NCI-H1048 (cell line): Measurements from ENCODE around the gene TENM4.

Source experiments
- DNase-seq: peaks from one replicate; lab custom pipeline; 2025; lab: John Stamatoyannopoulos, UW

Gene TENM4

DNA sequence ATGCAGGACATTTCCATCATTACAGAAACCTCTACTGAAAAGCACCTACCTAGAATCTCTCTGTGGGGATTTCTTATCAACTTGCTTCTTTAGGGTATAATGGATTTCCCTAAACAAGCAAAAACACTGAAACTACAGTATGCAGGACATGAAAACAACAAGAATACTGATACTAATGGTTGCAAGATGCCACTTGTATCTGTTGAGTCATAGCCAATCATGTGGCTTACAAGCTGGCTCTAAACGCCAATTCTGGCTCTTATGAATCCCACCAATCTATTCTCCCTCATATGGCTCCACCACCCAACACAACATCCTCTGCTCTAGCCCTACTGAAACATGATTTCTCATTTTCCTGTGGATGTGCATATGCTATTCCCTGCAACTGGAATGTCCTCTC is 22.6 kb downstream of the TENM4 start:
- no peak for DNase-seq

DNA sequence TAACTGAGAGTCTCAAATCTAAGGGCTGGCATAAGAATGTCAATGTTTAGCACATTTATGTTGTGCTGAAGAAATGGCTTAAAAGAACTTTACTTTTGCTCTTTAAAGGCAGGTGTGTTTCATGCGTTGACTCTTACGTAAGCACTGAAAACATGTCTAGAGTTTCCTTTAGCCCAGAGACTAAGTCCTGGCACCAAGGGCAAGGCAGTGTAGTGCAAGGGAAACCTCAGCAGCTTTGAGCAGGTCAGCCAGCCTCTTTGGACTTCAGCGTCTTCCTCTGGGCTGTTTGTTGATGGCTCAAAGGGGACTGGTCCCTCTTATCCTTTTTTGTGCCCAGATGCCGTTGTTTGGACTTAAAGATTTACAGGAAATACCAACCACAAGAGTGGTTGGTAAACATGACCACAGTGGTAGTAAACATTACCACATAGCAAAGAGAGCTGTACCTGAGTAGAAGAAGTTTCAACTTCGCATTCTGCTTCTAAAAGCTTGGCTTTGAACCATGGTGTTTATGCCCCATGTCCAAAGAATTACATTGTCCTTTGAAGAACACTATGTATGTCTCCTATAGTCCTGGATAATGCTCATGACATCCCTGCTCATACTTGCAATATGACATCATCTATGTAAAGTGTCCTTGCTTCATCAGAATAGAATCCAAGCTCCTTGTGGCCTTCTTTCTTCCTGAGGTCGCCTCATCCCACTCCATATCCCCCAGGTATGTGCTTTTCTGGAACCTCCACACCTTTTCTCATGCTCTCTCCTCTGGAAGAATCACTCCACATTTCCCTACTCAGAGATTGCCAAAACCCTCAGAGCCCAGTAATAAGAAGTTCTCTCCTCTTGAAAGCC is 23.5 kb downstream of the TENM4 start:
- DNase-seq = no peak

DNA sequence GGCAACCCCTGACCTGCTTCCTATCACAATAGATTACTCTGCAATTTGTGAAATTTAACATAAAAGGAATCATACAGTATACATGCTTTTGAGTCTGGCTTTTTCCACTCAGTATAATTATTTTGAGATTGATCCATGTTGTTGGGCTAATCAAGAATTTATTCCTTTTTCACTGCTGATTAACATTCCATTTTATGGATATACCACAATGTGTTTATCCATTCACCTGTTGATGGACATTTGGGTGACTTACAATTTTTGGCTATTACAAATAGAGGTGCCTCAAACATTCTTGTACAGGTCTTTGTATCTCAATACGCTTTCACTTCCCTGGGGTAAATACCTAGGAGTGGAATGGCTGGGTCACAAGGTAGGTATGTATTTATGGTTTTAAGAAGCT is 24.9 kb downstream of the TENM4 start:
- no peak for DNase-seq

DNA sequence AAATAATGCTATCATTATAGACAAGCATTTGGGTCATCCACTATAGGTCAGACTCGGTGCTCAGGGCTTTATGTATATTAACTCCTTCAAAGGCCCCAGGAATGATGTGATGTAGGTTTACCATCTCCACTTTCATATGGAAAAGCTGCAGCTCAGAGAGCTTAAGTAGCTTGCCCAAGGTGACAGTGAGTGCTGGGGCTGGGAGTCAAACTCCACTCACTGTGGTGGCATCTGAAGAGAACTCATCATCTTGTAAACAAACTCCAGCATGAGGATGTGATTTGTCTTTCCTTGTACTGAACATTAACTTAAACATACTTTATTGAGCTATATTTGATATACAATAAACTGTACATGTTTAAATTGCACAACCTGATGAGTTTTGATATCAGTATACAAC is 25.4 kb downstream of the TENM4 start:
- no peak for DNase-seq

DNA sequence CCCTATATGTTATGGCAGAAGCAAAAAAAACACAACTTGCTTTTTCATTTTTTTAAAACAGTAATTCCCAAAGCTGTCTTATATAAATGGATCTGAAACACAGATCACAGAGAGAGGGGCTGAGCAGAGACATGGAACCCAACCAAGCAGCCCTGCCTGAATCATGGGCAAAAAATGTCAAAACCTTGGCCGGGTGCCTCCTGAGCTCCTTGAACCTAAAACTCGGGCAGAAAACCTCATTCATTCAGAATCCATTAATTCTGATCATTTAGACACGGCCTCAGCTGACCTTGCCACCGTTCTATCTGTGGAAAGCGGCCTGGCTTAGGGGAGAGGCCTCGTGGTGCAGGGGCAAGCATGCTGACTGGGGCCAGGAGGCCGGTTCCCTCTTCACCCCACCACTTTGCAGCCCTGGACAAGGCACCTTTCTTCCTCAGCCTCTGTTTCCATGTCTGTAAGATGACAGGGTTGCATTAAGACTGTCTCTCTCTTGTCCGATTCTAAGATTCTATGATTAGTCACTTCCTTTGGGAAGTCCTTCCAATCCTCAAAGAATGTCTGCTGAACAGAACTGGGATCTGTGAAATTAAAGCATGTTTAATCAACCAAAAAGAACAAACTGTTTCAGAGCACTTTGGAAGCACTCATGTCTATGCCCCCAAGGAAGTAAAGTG is 26.0 kb downstream of the TENM4 start:
- DNase-seq = no peak

DNA sequence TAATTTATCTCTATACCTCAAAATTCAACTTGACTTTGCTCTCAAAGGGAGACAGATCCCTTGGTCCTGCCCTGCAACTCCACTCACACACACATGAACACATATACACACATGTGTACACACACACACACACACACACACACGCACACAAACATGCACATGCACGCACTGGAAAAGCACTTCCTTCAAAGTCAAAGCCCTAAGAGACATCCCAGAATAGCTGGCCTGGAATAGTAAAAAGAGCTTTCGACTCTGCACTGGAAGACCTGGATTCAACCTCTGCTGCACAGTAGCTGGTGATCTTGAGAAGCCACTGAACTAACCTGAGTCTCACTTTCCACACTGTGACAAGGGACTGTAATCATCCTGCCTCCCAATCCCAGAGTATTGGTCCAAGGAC is 26.8 kb downstream of the TENM4 start:
- DNase-seq = no peak

DNA sequence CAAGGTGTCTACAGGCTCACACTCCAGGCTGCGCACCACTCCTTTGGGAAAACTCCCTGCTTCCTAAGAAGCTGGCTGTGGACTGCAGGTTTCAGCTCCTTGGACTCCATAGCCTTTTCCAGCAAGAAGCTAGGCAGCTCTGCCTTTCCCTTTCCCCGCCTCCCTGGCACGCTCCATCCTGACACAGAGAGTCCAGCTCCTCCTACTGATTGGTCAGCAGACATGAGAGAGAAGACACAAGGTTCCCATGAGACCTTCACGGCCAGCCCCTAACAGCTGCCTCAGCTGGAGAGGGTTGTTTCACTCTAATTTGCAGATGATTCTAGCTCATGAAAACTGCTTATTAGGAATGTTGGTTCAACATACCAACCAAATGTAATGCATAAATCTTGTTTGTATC is 27.6 kb downstream of the TENM4 start:
- DNase-seq = no peak

DNA sequence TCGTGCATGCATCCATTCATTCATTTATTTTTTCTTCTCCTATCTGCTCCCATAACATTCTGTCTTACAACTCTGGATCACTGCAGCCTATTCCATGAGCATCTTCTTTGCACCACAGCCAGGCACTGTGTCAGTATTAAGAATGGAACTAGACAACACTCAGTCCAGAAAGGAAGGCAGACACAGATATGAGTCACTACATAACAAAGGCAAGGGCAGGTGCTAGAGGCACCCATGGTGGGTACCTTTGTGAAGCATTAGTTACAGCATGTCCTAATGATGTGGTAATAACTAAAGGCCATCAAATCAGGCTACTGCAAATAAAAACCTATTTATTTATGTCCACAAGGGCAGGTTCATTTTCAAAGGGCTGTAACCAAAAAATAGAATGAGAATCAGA is 28.1 kb downstream of the TENM4 start:
- no peak for DNase-seq

DNA sequence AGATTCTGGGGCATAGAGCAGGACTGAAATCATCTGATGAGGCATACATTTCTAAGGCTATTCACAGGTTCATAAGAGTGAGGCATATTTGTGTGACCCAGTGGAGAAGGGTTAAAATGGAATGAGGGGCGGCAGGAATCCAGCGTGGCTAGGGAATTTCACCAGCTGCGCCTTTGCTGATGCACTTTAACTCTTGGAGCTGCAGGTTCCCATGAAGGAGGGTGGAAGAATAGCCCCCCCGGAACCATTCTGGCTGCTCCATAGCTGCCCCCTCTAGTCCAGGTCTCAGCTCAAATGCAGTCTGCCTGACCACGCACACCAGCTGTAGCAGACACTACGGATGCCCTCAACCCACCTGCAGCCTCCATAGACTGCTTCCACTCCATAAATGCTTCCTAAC is 31.5 kb downstream of the TENM4 start:
- DNase-seq = no peak

DNA sequence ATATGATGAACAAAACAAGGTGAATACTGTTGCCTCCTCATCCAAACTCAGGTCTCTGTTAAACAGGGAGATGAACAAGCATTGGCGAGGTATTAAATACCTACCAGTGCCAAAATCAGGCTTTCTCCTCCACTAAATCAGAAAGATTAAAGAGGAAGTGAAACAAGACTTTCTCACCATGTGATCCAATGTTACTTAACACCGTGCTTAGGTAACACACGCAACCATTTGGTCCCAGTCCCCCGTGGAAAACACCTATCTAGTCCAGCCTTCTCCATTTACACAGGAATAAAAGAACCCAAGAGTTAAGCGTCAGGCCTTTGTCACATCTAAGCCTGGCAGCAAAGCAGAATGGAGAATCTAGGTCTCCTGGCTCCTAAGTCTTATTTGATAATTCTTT is 34.5 kb downstream of the TENM4 start:
- DNase-seq = no peak

DNA sequence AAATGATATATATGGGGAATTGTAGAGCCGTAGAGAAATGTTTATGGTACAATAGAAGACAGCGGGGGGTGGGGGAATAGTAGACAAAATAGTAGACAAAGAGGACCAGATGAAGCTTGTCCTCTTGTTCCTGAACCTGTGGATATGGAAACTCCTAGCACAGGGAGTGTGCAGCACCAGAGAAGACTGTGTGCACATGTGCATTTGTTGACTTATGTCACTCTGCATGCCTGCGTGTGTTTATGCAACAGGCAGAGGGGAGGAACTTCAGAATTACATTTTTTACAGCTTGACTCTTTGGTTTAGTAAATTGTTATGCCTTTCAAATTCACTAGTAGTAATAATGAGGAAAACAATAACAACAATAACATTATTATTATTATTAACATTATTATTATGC is 36.0 kb downstream of the TENM4 start:
- DNase-seq = no peak

DNA sequence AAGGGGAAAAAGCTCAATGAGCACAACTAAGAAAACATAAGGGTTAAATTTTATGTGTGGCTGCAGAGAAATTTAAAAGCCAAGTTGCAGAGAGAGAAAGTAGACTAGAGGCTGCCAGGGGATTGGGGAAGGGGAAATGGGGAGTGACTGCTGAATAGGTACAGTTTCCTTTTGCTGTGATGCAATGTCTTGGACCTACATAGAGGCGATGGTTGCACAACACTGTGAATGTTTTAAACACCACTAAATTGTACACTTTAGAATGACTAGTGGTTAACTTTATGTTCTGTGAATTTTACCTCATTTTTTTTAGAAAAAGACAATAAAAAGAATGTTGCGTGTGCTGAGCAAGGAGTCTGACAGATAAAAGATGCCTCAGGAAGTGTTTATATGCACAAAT is 36.5 kb downstream of the TENM4 start:
- DNase-seq = no peak

DNA sequence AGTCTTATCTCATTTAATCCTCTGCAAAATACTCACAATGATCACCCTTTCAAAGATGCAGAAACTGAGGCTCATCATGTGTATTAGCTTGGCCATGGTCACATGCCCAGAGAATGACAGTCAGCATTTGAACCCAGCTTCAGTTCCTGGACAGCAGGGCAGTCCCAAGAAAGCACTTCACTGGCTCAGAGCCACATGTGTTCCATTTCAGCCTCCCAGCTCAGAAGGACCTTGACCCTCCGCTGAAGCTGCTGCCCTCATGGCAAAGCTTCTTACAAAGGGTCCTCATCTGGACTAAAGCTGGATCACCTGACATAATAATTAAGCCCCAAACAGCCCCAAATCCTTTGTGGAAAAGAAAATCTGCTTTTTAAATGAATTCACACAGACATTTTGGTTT is 37.0 kb downstream of the TENM4 start:
- DNase-seq = no peak

DNA sequence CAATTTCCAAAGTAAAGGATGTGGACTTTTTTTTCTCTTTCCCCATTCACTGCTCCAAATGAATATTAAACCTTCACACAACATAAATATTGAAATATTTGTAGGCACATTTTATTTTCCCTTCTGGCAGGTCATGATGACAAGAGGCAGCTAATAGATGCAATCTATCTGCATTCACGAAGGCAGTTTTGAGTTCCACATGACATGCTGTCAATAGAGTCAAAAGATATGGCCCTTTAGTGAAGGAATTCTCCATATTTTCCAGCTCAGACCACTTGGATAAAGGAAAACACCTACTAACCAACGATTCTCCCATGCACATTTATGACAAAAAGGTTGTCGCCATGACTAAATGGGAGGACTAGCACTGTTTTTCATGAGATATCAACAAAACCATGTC is 37.9 kb downstream of the TENM4 start:
- DNase-seq = no peak

DNA sequence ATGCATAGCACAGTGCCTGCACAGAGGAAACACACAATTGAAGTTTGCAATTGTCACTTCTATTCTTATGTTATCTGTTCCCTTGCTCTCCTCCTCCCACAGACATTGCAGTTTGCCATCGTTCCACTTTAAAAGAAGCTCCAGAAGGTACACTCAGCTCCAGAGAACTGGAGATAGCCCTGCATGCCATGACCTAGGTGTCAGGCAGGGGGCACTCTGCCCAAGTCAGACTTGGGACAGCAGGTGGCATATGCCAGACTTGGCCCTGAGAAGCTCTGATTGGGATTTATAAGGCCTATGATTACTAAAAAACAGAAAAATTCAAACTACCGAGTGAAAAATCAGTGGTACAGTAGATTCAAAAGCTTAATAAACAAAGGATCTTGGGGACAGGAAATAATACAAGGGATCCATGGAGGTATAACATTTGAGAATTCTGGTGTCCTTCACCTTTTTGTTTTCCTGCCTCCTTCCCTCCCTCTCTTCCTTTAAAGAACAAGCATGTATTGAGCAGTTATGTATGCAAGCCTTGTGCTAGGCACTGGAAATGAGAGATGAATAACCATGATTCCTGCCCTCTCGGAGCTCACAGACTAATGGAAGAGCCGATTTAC is 40.0 kb downstream of the TENM4 start:
- DNase-seq = no peak

DNA sequence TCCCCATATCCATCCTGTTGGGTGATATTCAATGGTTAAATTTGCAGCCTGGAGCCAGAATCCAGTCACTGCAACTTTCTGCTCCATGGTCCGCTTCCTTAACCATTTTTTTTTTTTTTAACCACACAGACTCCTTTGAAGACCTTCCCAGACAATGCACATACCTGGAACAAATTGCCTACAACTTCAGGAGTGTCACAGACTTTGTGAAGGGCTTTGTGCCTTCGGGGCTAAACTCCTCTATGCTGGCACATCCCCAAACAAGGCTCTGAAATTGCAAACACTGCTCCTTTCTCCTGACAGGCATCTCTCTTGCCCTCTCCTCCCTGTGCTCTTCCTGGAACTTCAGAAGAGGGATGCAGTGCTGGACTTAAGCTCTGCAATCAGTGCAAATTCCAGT is 40.6 kb downstream of the TENM4 start:
- no peak for DNase-seq

DNA sequence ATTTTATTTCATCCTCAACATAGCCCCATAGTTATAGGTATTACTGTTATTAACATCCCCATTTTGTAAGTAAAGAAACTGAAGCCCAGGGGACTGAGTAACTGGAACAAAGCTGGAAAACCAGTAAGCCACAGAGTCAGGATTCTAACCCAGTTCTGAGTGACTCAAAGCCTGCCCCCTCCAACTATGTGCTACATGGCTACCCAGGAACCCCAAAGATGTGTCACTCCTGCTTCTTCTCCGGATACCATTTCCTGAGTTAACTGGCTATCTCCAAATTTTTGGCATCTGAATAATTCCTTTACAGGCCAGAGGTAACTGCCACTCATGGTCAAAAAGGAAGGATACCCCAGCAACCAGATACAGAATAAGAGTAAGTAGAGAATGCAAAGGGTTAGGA is 43.6 kb downstream of the TENM4 start:
- DNase-seq = no peak

DNA sequence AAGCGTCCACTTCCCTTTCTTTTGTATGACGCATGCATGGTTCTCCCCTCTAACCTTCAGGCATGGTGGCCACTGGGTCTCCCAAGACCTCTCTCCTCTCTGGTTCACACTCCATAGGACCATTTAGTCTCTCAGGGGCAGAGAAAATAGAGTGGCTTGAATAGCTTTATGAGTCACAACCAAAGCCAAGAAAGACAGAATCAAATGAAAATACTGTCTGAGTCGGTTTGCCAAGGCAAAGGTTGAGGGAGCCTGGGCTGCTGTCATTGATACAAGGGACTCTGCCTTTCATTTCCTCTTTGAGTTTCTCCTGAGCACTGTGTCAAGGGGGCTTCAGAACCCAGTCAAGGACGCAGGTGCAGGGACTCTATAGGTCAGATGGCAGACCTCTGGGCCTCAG is 44.2 kb downstream of the TENM4 start:
- no peak for DNase-seq

DNA sequence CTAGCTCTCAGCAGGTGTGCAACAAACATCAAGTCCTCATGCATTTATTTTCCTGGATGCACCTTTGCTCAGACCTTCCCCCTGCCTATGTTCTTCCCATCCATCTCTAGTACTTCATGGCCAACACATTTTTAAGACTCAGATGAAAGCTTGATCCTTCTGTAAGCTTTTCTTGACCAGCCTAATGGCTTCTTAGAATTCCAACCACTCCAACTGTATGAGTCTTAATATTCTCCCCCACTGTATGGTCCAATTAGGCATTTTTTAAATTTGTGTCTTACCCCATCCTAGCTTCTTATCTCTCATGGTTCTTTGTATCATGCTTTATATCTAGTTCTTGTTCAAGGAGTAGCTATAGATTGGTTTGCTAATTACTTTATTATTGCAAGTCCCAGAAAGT is 44.8 kb downstream of the TENM4 start:
- DNase-seq = no peak

DNA sequence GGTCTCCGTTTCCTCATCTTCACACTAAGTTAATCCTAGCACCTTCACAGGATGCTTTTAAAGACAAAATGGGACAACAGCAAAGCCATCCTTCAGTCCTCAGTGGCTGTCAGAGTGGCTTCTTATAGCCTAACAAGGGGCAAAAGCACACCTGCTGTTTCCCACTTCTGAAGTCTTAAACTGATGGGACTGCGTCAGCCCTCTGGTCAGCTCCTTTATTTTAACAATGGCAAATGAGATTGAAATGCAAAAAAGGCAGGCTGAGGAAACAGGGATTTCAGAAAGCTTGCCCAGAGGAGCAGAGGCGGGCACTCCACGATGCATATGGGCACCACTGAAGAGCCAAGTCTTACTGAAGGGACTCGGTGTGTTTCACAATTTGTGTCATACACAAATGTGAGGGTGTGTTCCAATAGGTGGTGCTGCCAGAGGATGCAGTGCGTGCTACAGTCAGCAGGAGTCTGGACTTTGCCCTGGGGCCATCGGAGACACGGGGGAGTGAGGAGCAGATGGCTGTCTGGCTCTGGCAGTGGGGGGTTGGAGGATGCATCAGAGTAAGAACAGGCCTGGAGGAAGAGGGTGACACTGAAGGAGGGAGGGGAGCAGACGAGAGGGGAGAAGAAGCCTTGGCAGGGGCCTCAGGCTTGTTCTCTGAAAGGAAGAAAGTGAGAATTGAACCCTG is 47.3 kb downstream of the TENM4 start:
- DNase-seq = no peak

DNA sequence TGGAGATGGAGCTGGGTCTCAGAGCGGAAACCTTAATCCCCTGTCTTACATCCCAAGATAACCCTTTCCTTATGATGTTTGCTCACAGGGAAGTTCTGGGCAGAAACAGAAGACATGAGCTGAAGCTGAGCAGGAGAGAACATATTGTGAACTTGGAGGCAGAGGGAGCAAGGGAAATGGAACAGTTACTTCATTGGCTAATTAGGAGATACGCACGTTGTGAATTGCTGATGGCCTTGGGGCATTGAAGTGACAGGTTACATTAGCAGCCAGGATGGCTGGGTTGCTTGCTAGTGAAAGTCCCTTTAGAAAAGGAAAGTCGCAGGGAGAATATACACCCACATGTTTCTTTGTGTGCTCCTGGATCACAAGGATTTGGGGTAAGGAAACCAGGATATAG is 48.7 kb downstream of the TENM4 start:
- no peak for DNase-seq

DNA sequence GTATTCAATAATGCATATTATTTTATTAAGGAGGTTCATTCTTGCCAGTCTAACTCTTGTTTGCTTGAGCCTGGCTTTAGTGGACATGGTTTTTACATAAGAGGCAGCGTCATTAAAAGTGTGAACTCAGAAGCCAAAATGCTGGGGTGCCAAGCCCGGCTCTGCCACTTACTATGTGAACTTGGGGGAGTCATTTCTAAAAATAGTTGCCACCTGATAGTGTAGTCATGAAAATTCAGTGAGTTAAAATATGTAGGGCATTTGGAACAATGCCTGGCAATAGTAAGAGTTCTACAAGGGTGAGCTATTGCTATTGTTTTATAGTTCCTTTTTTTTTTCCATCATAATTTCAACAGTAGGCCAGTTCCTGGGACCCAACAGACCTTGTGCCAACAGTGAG is 49.9 kb downstream of the TENM4 start:
- no peak for DNase-seq

DNA sequence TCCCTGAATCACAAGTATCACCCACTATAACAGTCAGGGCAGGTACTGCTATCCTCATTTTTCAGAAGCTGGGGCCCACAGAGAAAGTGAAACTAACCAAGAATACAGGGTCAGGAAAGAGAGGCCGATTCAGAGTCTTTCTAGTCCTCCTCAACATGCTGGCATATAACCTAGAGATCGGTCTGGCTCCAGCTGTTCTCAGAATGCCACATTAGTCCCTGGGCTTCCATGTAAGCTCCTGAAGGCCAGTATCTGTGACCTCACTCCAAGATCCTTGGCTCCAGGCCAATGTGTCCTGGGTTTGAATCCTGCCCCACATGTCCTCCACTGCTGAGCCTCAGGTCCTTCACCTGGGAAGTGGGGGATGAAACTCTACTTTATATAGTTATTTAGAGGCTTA is 50.4 kb downstream of the TENM4 start:
- DNase-seq = no peak
